NOMO-1 (cell line): ENCODE results near the gene NDC80.
A peak's percentile ranks its signal among the peaks of the same experiment; 100 is the strongest.

Experiments used
- DNase-seq, 2 experiments: peaks; one replicate each; lab custom pipeline; 2025; ENCODE audit not compliant: unreplicated experiment in 2 of 2; lab: John Stamatoyannopoulos, UW

The NDC80 gene

DNA sequence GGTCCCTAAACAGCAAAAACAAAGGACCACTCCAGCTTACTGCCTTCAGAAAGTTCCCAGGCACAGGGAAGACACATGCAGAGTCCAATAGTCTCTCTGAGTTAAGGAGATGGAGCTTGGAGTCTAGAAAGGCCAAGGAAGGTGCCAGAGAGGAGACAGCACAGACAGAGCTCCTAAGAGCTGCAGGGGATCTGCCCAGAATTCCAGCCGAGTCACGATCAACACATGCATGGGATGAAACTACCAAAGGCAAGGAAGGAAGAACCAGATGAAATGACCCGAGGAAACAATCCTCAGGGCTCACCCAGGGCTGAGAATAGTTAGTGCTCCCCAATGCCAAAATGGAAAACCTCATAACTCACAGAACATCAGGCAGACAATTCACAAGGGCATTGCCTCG is 15.5 kb upstream of the NDC80 start:
- DNase-seq = no peak

- DNase-seq = no peak
Observed at GRCh38 chr18:2557536-2557935, 13.8 kb upstream of the NDC80 start.

GRCh38 chr18:2559249-2559648 is 12.1 kb upstream of the NDC80 start:
- DNase-seq = no peak

DNA sequence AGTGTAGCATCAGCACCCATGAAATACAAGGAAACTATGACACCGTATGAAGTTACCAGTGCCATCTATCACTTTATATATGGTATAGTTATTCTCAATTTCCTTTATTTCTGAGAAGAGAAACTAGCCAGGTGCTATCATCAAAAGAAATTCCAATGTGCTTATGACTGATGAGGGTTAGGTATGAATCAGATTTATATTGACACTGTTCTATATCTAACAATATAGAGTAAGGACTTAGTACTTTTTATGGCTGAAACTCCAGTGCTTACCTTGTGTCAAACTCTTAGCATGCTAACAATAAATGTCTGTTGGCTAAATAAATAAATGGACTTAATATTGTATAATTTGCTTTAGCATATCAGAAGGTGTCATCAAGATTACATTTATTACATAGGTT is 7.0 kb upstream of the NDC80 start:
- DNase-seq = no peak

- DNase-seq = no peak
Observed at GRCh38 chr18:2568129-2568528, 3.2 kb upstream of the NDC80 start.

- no peak for DNase-seq
Observed at GRCh38 chr18:2568605-2569004, 2.8 kb upstream of the NDC80 start.

GRCh38 chr18:2569338-2570207 is 1.8 kb upstream of the NDC80 start:
- DNase-seq = no peak

DNA sequence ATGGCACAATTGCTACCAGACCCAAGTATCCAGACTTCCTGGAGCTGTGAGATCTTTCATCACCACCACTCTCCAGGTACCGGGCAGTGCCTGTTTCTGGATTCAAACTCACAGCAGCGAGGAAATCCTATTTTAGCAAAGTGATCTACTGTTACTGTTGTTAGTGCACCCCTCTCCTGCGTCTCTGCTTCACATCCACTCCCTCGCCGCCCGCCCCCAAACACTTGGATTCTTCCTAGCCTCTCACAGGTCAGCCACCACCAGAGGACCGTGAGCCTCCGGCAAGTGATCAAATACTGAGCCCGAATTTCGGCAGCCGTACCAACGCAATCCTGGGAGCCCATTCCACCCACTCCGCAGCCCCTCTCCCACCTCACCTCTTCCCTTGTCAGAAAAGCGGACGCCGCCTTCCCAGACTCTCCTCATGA is 571 bp upstream of the NDC80 start:
- peak; percentile 56 to 70 for DNase-seq

GRCh38 chr18:2572171-2572569 is 813 bp downstream of the NDC80 start:
- DNase-seq = peak in 1 of 2 experiments; percentile 17

DNA sequence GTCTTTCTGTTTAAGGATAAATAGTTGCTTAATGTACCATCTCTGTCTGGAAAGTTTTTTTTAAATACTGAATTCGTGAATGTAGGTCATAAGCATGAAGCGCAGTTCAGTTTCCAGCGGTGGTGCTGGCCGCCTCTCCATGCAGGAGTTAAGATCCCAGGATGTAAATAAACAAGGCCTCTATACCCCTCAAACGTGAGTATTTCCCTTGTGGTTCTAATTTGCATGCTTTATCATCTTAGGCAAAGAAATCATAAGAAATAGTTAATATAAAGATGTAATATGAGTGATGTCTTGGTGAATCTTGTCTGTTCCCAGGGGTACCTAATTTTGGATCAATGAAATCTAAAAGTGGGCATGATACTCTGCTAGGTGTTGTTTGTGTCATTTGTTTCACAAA is 1.5 kb downstream of the NDC80 start:
- DNase-seq = no peak

- no peak for DNase-seq
Observed at GRCh38 chr18:2573408-2573807, 2.1 kb downstream of the NDC80 start.

DNA sequence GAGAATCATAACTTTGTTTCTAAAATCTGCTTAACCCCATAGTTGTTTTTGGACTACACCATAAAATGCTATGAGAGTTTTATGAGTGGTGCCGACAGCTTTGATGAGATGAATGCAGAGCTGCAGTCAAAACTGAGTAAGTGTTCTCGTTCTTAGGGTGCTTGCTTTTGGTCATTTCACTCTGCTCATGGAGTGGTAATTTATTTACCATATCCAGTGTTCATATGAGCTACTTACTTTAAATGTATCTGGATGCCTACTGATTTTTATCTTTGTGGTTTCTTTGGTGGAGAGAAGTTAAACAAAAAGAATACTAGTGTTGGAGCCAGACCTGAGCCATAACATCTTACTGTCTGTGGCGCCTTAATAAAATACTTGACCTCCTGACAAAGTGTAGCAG is 16.4 kb downstream of the NDC80 start:
- DNase-seq = no peak

- DNase-seq = no peak
Observed at GRCh38 chr18:2588666-2589344, 17.4 kb downstream of the NDC80 start.

DNA sequence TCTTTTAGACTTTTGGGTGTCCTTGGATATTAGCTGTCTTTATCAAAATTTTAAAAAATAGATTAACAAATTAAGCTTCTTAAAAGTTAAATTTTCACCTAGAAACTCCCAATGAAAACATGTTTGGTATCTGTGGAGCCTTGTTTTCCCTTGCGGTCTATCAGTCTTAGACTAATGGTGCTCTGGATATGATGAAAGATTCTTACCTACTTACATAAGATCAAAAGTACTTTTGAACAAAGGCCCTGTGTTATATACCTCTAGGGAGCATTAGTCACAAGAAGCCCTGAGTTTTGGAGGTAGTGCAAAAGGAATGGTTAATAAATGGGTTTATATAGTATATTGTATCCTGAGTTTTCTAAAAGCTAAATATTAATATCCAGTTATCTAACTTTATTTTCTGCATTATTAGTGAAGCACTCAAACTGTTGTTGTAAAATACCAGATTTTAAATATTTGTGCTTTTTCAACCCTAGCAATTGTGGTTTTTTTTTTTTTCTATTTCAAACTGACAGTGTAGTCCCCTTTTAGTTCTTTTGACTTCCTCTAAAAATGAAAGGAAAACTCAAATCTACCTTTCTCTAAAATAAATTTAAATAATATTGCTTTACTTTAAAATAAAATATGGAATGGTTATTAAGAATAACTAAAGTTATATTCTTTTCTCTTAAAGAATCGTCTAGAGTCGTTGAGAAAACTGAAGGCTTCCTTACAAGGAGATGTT is 18.1 kb downstream of the NDC80 start:
- DNase-seq = no peak

DNA sequence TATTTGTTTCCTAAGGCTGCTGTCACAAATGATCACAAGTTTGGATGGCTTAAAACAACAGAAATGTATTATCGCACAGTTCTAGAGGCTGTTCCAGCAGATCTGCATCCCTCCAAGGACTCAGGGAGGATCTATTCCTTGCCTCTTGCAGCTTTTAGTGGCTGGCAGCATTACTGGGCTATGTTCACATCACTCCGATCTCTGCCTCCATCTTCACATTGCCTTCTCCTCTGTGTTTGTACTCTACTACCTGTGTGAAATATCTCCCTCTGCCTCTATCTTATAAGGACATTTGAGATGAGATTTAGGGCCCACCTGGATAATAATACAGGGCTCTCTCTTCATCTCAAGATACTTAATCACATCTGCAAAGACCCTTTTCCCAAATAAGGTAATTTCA is 18.9 kb downstream of the NDC80 start:
- DNase-seq = no peak

DNA sequence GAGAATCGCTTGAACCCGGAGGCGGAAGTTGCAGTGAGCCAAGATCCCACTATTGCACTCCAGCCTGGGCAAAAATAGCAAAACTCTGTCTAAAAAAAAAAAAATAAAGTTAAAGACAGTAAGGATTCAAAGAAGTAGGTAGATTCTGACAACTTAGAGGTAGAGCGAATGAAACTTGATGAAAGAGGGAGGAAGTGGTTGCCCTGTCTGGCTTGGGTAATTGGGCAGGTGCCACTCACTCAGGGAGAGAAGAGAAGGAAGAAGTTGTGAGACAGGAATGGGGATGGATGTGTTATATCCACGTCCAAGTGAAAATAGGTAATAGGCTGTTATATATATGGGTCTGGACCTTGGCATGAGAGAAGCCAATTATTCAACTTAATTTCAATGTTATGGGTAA is 26.3 kb downstream of the NDC80 start:
- DNase-seq = no peak

DNA sequence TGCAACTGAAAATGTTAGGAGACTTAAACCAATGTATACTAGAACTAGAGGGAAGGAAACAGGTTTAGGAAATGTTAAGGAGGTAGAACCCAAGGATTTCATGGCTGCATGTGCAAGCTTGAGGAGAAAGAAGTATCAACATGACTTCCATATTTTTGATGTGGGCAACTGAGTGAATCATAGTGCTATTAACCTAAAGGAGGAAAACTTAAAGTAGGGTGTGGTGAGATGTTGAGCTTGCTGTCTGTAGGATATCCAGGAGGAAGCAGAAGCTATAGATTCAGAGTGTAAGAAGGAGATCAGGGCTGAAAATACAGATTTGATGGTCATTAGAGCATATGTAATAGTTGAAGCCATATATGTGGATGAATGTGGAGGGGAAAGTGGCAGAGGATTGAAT is 31.5 kb downstream of the NDC80 start:
- no peak for DNase-seq

- DNase-seq = no peak
Observed at GRCh38 chr18:2606335-2606734, 35.0 kb downstream of the NDC80 start.

GRCh38 chr18:2609604-2610003 is 38.2 kb downstream of the NDC80 start:
- no peak for DNase-seq

DNA sequence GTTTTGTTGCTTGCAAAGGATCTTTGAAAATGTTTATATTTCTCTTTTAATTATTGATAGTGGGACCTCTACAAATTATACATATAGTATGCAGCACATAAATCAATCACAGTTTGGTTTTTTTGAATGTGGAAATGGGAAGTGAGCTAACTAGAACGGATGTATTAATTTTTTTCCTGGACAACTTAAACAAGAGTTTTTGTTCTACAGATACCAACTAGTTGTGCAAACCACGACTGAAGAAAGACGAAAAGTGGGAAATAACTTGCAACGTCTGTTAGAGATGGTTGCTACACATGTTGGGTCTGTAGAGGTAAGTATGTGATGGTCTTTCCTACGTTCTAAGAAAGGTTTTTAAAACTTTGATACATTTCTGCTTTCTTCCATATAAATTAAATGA is 39.2 kb downstream of the NDC80 start:
- peak; percentile 58 to 83 for DNase-seq

- DNase-seq = no peak
Observed at GRCh38 chr18:2612996-2613395, 41.6 kb downstream of the NDC80 start.
